K562 (cell line): ENCODE data around the gene C8A.

Experiments used
- EZH2 ChIP-seq: IDR thresholded peaks from 2 replicates; pipeline ENCODE4 v1.6.1; 2012; ENCODE audit warnings: low read depth, mild to moderate bottlenecking, inconsistent platforms, low read length, borderline replicate concordance
- FIP1L1 ChIP-seq: fragments of 200-400 bp; formaldehyde crosslinking; IDR thresholded peaks from 2 replicates; pipeline ENCODE4 v1.6.1; 2018; ENCODE audit warnings: mild to moderate bottlenecking, low read depth, low read length; ENCODE audit not compliant: poor library complexity, severe bottlenecking
- KDM1A ChIP-seq, 2 experiments: fragments of 450-650 bp; IDR thresholded peaks; 2 replicates each; pipeline ENCODE4 v1.6.1; 2016; ENCODE audit warnings: mild to moderate bottlenecking in 2 of 2
- NRF1 ChIP-seq, 2 experiments: fragments of 450-650 bp; IDR thresholded peaks in 1 of 2; conservative IDR thresholded peaks in 1 of 2; 2 replicates each; pipeline ENCODE4 v1.6.1; 2014; ENCODE audit warnings: mild to moderate bottlenecking in 2 of 2
- TBP ChIP-seq: optimal IDR thresholded peaks from 2 replicates; pipeline ENCODE3; 2011; ENCODE audit warnings: low read depth, low read length, improper control_type of control experiment
- ZBTB49 ChIP-seq: sonication (generic); formaldehyde crosslinking; IDR thresholded peaks from 2 replicates; pipeline ENCODE4 v1.8.0; 2022; ENCODE audit warnings: missing genetic modification reagents, mild to moderate bottlenecking, borderline replicate concordance
- ZNF24 ChIP-seq: fragments of 450-650 bp; IDR thresholded peaks from 2 replicates; pipeline ENCODE4 v1.6.1; 2016

DNA sequence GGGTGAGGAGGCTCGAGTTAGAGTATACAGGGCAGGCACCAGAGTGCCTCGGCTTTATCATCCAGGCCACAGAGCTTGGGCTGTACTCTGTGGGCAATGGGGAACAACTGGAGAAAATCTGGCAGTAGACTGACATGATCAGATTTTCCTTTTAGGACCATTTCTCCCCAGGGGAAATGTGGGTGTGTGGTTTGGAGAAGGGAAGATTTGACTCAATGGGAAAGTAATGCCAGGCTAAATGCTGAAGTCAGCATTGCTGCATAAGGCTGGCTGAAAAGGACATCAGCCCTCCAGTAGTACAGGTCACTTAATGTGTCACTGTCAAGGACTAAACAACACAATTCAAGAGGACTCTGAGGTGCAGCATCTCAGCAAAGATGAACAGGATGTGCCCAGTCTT is 40.4 kb upstream of the C8A start:
- TF ChIP-seq NRF1 (conservative IDR thresholded peaks at IDR 0.05 in 1 of 2, IDR thresholded peaks at IDR 0.05 in 1 of 2) (no peak), ZNF24 (no peak), ZBTB49 (CRISPR knock-in tag) (no peak), KDM1A (IDR thresholded peaks at IDR 0.05) (no peak), TBP (no peak), EZH2 (no peak), FIP1L1 (no peak)
